MM.1S (cell line): ENCODE measurements around the gene RRP1.

Experiments
- DNase-seq: peaks from one replicate; pipeline ENCODE4 v3.0.0-alpha.2; 2015
- H2AFZ ChIP-seq: fragments of 300-600 bp; sonication (generic); 2 replicates; pipeline ENCODE4 v1.6.0; 2016; ENCODE audit warnings: antibody characterized with exemption, low read length
- H3F3A ChIP-seq: fragments of 300-600 bp; sonication (generic); 2 replicates; pipeline ENCODE4 v1.6.1; 2016; ENCODE audit warnings: mild to moderate bottlenecking, antibody characterized with exemption, low read length, moderate library complexity, mixed read lengths; ENCODE audit not compliant: insufficient read depth
- H3K27ac ChIP-seq: fragments of 300-600 bp; sonication (generic); 2 replicates; pipeline ENCODE4 v1.5.1; 2016; ENCODE audit warnings: mild to moderate bottlenecking, low read length
- H3K27me3 ChIP-seq: fragments of 300-600 bp; sonication (generic); replicated peaks from 2 replicates; pipeline ENCODE4 v1.6.0; 2016; ENCODE audit warnings: low read length; ENCODE audit not compliant: insufficient read depth
- H3K36me3 ChIP-seq: fragments of 300-600 bp; sonication (generic); replicated peaks from 2 replicates; pipeline ENCODE4 v1.6.1; 2016; ENCODE audit warnings: mild to moderate bottlenecking, low read length, mixed read lengths; ENCODE audit not compliant: insufficient read depth
- H3K4me1 ChIP-seq: fragments of 300-600 bp; sonication (generic); 2 replicates; pipeline ENCODE4 v1.6.1; 2016; ENCODE audit warnings: low read length, mixed read lengths
- H3K4me2 ChIP-seq: fragments of 300-600 bp; sonication (generic); 2 replicates; pipeline ENCODE4 v1.6.0; 2016; ENCODE audit warnings: low read depth, low read length
- H3K4me3 ChIP-seq: fragments of 300-600 bp; sonication (generic); 2 replicates; pipeline ENCODE4 v1.5.1; 2016; ENCODE audit warnings: low read length, mixed read lengths
- H3K79me2 ChIP-seq: fragments of 300-600 bp; sonication (generic); 2 replicates; pipeline ENCODE4 v1.6.1; 2016; ENCODE audit warnings: mixed run types, low read length, mixed read lengths
- H3K9ac ChIP-seq: fragments of 300-600 bp; sonication (generic); 2 replicates; pipeline ENCODE4 v1.6.1; 2016; ENCODE audit warnings: low read length, mixed read lengths
- H3K9me2 ChIP-seq: fragments of 300-600 bp; sonication (generic); replicated peaks from 2 replicates; pipeline ENCODE4 v1.6.1; 2016; ENCODE audit warnings: mild to moderate bottlenecking, low read length, mixed read lengths; ENCODE audit not compliant: insufficient read depth
- H3K9me3 ChIP-seq: fragments of 300-600 bp; sonication (generic); replicated peaks from 2 replicates; pipeline ENCODE4 v1.6.1; 2016; ENCODE audit warnings: mild to moderate bottlenecking, low read length, mixed read lengths; ENCODE audit not compliant: insufficient read depth
- H4K20me1 ChIP-seq: fragments of 300-600 bp; sonication (generic); 2 replicates; pipeline ENCODE4 v1.6.1; 2016; ENCODE audit warnings: mild to moderate bottlenecking, low read length, moderate library complexity, mixed read lengths; ENCODE audit not compliant: insufficient read depth
- EZH2 ChIP-seq: fragments of 300-600 bp; sonication (generic); optimal IDR thresholded peaks from 2 replicates; pipeline ENCODE3; 2017; ENCODE audit warnings: low read depth, mild to moderate bottlenecking, antibody characterized with exemption, low read length, mixed read lengths
- EZH2phosphoT487 ChIP-seq: fragments of 300-600 bp; sonication (generic); IDR thresholded peaks from 2 replicates; pipeline ENCODE4 v1.6.1; 2018; ENCODE audit warnings: antibody characterized with exemption, low read length
- TF ChIP-seq, protein P1 (sequence below): fragments of 300-600 bp; sonication (generic); IDR thresholded peaks from 2 replicates; pipeline ENCODE4 v1.5.1; 2016; ENCODE audit warnings: antibody characterized with exemption, low read length, mixed read lengths

Gene RRP1, protein sequence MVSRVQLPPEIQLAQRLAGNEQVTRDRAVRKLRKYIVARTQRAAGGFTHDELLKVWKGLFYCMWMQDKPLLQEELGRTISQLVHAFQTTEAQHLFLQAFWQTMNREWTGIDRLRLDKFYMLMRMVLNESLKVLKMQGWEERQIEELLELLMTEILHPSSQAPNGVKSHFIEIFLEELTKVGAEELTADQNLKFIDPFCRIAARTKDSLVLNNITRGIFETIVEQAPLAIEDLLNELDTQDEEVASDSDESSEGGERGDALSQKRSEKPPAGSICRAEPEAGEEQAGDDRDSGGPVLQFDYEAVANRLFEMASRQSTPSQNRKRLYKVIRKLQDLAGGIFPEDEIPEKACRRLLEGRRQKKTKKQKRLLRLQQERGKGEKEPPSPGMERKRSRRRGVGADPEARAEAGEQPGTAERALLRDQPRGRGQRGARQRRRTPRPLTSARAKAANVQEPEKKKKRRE

DNA sequence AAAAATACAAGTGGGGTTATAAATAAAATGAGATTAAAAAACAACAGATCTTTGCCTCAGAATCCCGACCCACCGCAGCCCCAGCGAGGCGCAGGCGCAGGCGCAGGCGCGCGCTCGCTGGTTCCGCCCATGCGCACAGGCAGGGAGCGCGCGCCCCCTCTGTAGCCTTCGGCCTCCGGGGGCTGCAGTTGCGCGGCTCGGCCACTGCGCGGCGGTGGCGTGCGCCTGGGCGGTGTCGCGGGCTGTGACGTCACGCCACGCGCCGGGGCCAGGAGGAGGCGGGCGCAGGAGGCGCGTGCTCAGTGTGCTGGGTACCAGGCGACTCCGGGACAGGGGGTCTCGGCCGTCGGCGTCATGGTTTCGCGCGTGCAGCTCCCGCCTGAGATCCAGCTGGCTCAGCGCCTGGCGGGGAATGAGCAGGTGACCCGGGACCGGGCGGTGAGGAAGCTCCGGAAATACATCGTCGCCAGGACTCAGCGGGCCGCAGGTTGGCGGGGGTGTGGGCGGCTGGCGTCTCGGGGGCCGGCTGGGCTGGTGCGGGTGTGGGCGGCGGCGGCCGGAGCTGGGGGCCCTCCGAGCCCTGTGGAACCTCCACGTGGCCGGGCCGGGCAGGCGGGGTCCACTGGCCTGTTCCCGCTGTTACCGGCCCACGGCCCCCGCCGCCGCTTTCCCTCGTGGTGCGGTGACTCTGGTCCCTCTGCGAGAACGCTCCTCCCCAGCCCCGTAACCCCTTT lies at the start of gene RRP1:
TSS of gene RRP1 (plus strand) at position 302 of the 734 bp plus-strand sequence. CDS start at position 355, 53 bp downstream.
- peak within 1 kb of the TSS; percentile 88 for H3K9ac ChIP-seq
- peak within 1 kb of the TSS; percentile 70 for H3K4me2 ChIP-seq
- peaks cover 16% of the 10 kb centered on the region for H3F3A ChIP-seq
- peak; percentile 98 for DNase-seq
- no peaks in the 10 kb centered on the region for H3K27me3 ChIP-seq
- H3K27ac ChIP-seq, result peak within 1 kb of the TSS; percentile 68; the same call in 1 of the 2 replicates
- no peaks in the 10 kb centered on the region for H3K9me3 ChIP-seq
- peaks cover 3% of the 10 kb centered on the region; the same call in 1 of the 2 replicates for H4K20me1 ChIP-seq
- H3K4me1 ChIP-seq, result peaks cover 15% of the 10 kb centered on the region
- TF ChIP-seq, protein P1, sequence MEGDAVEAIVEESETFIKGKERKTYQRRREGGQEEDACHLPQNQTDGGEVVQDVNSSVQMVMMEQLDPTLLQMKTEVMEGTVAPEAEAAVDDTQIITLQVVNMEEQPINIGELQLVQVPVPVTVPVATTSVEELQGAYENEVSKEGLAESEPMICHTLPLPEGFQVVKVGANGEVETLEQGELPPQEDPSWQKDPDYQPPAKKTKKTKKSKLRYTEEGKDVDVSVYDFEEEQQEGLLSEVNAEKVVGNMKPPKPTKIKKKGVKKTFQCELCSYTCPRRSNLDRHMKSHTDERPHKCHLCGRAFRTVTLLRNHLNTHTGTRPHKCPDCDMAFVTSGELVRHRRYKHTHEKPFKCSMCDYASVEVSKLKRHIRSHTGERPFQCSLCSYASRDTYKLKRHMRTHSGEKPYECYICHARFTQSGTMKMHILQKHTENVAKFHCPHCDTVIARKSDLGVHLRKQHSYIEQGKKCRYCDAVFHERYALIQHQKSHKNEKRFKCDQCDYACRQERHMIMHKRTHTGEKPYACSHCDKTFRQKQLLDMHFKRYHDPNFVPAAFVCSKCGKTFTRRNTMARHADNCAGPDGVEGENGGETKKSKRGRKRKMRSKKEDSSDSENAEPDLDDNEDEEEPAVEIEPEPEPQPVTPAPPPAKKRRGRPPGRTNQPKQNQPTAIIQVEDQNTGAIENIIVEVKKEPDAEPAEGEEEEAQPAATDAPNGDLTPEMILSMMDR, result peak; percentile 100
- TF ChIP-seq EZH2, result no peak
- H3K9me2 ChIP-seq, result no peaks in the 10 kb centered on the region
- peak within 1 kb of the TSS; percentile 77 for H3K4me3 ChIP-seq
- H3K36me3 ChIP-seq, result peaks cover 27% of the 10 kb centered on the region
- peak within 1 kb of the TSS; percentile 66 for H2AFZ ChIP-seq
- peaks cover 62% of the 10 kb centered on the region for H3K79me2 ChIP-seq

DNA sequence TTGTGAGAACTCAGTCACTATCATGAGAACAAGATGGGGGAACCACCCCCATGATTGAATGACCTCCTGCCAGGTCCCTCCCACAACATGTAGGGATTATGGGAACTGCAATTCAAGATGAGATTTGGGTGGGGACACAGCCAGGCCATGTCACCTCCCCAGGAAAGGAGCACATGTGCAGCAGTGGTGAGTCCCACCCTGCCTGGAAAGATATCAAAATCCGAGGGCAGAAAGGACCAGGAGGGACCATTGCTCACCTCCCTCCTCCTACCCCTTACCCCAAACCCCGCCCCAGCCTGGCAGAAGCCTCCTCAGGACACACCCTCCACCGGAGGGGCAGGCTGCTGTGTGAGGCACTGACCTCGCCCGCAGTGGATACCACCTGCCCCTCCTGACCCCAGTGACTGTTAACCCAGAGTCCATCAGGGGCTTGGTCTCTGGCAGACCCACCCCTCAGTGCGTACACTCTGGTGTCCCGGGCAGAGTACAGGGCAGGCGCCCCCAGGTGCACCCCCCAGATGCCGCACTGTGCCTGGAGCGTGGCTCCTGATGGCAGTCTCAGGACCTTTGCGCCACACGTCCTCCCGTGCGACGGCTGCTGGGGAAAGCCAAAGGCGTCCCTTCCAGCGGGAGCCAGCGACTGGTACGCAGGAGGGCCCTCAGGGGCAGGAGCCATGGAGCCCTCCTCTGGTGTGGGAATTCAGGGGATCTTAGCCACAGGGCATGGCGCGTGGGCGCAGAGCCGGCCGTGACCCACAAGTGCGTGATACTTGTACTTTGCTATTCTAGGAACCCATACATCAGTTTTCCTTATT lies 49.5 kb upstream of the RRP1 start:
- Histone ChIP-seq H3K27me3 (no peaks in the 10 kb centered on the region), H4K20me1 (peaks cover 18% of the 10 kb centered on the region), H3F3A (peaks cover 14% of the 10 kb centered on the region), H3K9me2 (no peaks in the 10 kb centered on the region), H3K9ac (no peak overlapping the region), H3K79me2 (peaks cover 82% of the 10 kb centered on the region), H3K27ac (no peak overlapping the region), H3K4me2 (no peak overlapping the region), H3K9me3 (no peaks in the 10 kb centered on the region), H3K4me1 (no peaks in the 10 kb centered on the region), H3K36me3 (peaks cover 29% of the 10 kb centered on the region), H3K4me3 (no peak overlapping the region), H2AFZ (no peak overlapping the region)
- TF ChIP-seq EZH2phosphoT487 (no peak), EZH2 (no peak)
- TF ChIP-seq, protein P1, result no peak
- no peak for DNase-seq

DNA sequence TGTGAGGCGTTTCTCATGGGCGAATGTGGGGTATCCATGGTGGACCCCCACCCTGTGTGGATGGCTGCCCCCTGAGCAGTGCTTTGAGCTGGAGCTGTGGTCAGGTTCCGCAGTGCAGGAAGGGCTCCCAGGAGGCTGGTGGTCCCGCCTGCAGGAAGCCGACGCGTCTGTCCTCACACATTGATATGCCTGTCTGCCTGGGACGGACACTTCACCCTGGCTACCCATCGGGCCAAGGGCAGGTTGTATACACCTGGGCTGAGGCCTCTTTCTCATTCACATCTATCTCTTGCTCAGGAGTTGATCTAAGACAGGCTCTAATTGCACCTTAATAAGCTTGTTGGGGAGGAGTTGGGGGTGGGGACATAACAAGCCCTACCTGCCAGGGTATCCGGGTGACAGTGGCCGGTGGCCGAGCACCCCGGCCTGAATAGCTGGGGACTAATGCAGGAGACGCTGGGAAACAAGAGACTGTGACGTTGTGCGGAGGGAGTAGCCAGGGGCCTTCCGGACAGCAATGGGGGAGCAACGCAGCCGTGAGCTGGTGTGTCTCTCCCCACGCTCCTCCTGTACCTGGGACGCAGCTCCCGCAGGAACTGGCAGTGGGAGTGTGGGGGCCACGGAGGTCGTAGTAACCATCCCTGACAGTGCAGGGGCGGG lies 48.8 kb upstream of the RRP1 start:
- no peak for DNase-seq
- Histone ChIP-seq H3F3A (peaks cover 14% of the 10 kb centered on the region), H4K20me1 (peaks cover 15% of the 10 kb centered on the region), H3K36me3 (peaks cover 32% of the 10 kb centered on the region), H3K79me2 (peaks cover 77% of the 10 kb centered on the region), H3K4me2 (no peak overlapping the region), H3K27me3 (no peaks in the 10 kb centered on the region), H3K4me1 (no peaks in the 10 kb centered on the region), H3K9me3 (no peaks in the 10 kb centered on the region), H3K27ac (no peak overlapping the region), H3K4me3 (no peak overlapping the region), H2AFZ (no peak overlapping the region), H3K9me2 (no peaks in the 10 kb centered on the region), H3K9ac (no peak overlapping the region)
- TF ChIP-seq, protein P1, result no peak
- TF ChIP-seq EZH2phosphoT487 (no peak), EZH2 (no peak)
